LHCN-M2 (cell line): Measurements from ENCODE around the gene PARP16. TPM values are rescaled to one million over a fixed set of nuclear protein-coding genes. Genes with fewer than 3 reads are reported as not detected.
"Not testable (repeated sequence)": the region's sequence is repeated elsewhere in the genome, so short reads cannot be mapped to it uniquely, and the experiment has no call there.

Source experiments
- DNase-seq: peaks from one replicate; pipeline ENCODE4 v3.0.0-alpha.2; 2012; ENCODE audit warnings: low read depth
- total RNA-seq: library from RNA; depleted of rRNA; stranded (reverse); fragments of >200 nt; gene quantifications from 2 replicates; pipeline ENCODE4 v1.2.3, GENCODE V29; 2014

PARP16 gene
- total RNA-seq, 1 experiment from 2014 or later: 7.3 TPM

- DNase-seq: not testable (repeated sequence)
Observed at GRCh38 chr15:65236443-65236842, 50.2 kb downstream of the PARP16 start.

DNA sequence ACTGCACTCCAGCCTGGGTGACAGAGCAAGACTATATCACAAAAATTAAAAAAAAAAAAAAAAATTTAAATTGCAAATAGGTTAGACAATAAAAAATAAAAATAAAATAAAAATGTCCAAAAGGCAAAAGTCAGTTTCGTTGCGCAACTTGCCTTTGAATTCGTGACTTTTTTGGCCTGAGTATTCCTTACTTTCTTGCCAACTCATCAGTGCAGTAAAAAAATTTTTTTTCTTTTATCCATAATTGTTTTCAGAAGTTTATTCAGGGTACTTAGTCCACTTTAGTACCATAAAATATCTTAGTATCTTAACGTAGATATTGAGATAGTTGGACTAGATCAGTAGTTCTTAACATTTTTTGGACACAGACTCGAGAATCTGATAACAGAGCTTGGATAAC, 53.0 kb downstream of the PARP16 start:
- DNase-seq: no peak

- no peak for DNase-seq
Observed at GRCh38 chr15:65232520-65232919, 54.2 kb downstream of the PARP16 start.

DNA sequence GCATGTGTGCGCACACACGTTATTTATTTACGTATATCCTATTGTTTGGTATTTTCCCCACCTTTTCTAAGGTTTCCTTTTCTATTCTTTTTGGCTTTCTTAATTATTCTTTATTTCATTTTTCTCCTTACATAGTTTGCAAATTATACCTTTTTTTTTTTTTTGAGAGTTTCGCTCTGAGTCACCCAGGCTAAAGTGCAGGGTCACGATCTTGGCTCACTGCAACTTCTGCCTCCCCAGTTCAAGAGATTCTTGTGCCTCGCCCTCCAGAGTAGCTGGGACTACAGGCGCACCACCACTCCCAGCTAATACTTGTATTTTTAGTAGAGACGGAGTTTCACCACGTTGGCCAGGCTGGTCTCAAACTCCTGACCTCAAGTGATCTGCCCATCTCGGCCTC, 55.4 kb downstream of the PARP16 start:
- no peak for DNase-seq

GRCh38 chr15:65226901-65227300, 59.8 kb downstream of the PARP16 start:
- not testable (repeated sequence) for DNase-seq

GRCh38 chr15:65226221-65226620, 60.5 kb downstream of the PARP16 start:
- no peak for DNase-seq

DNA sequence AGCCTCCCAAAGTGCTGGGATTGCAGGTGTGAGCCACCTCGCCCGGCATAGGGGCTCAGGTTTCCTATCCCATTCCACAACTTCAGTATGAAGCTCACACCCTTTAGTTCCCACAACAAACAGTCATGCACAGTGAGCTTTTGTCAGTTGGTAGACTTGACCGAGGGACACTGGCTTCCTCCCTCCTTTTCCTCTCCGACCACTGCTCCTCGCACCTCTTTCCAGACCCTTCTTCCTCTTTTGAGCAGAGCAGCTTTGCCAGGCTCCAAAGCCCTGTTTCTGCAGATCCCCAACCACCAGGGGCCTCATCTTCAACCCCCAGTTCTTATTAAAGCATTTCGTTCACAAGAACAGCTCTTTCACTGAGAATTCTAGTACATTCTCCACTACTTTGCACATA, 62.7 kb downstream of the PARP16 start:
- no peak for DNase-seq

DNA sequence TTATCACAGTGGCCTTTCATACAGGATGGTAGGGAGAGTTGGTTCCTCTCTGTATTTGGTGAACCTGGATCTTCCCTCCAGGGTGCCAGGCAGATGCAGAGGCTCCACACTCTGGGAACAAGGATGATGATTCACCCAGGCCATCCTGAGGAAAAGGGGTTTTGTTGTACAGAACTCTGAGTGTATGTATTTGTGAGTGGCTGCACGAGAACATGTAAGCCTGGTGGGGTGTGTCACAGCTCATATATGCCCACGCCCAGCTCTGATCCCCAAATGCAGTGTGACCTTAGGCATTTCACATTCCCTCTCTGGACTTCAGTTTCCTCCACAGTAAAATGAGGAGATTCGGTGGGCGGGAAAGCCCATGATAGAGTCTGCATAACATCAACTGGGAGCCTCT, 63.8 kb downstream of the PARP16 start:
- peak; percentile 26 for DNase-seq

DNA sequence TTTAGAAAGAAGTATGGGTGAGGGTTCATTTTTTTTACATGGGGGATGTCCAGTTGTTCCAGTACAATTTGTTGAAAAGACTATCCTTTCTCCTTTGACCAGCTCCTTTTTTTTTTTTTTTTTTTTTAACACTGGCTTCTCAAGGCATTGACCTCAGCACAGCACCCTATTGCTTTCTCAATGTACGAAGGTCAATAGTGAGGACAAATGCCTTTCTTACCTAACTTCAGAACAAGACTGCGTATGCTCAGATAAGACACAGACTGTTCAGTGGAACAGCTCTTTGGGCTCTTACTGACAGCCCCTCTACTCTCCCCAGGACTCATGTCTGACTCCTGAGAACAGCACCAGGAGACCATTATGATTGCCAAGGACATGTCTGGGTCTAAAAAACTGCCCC, 65.0 kb downstream of the PARP16 start:
- no peak for DNase-seq

DNA sequence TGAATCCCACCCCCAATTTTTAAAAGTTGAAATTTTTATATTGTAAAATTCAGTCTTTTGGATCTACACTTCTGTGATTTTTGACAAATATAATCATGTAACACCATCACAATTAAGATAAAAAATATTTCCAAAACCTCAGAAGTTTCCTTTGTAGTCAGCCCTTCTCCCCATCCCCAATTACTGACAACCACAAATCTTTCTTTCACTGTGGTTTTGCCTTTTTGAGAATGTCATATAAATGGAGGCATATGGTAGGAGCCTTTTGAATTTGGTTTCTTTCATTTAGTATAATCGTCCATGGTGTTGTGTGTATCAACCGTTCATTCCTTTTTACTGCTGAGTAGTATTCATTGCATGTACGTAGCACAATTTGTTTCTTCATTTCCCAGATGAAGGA, 67.5 kb downstream of the PARP16 start:
- no peak for DNase-seq

GRCh38 chr15:65217526-65218482, 68.9 kb downstream of the PARP16 start:
- no peak for DNase-seq

GRCh38 chr15:65215496-65215895, 71.2 kb downstream of the PARP16 start:
- DNase-seq: no peak

DNA sequence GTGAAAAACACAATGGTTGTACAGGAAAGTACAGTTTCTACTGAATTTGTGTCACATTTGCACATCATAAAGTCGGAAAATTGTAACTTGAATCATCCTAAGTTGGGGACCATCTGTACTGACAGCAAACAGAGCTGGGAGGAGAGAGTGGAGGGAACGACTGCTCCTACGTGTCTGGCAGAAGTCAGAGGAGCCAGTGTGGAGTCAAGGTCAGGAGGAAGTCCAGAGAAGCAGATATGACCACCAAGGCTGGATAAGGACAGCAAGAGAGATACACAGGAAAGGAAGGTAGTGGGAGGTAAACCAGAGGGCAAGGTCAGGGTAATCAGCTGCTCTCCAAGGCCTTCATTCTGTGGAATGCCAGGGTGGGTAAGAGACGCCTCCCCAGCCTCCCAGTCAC, 72.7 kb downstream of the PARP16 start:
- DNase-seq: no peak

DNA sequence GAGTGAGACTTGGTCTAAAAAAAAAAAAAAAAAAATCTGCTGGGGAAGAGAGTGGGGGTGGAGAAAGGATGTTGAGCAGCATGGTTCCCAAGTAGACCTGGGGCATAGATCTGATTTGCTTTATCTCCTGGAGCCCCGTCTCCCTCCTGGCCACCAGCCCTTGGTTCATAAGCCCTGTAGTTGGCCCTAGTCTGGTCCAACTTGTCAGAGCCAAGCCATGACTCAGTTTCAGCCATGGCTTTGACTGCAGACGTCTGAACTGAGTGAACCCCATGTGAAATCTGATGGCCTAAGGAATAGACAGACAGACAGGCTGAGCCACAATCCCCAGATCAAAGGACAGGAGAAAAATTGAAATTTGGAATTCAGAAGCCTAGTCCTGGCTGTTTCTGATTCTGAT, 73.4 kb downstream of the PARP16 start:
- DNase-seq: no peak

- no peak for DNase-seq
Observed at GRCh38 chr15:65212097-65212496, 74.6 kb downstream of the PARP16 start.

- DNase-seq: peak; percentile 33
Observed at GRCh38 chr15:65211482-65211982, 75.2 kb downstream of the PARP16 start.

DNA sequence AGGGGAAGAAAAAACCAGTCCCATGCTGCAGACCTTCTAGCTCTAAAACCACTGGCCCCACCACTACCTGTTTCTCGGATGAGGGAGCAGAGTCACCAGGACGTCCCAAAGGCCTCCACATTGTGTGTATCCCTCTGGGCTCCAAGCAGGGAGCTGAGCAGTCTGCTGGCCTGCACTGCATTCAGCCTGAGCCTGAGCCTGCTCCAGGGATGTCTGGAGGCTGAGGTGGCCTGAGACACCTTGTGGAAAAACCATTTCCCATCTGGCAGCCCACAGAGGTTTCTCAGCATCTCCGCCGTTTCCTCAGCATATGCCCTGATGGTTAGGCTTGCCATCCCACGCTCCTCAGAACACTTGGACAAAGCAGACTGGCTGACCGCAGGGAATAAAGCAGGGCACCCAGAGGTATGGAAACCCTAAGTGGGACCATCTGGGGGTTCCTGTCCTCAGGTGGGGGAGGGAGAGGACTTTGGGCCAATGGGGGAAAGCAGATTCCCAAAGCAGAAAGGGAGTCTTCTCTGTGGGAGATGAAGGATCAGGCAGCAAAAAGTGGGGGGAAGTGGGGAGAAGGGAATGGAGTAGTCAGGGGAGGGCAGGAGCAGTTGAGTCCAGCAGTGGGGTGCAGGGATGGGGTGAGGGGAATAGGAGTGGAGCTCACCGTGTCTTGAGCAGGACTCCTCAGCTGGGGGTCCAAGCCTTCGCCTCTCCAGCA, 75.8 kb downstream of the PARP16 start, which contains the start of gene CILP:
CILP (minus strand) TSS at position 704 of the 712 bp plus-strand sequence. CDS start 1,718 bp downstream, outside the sequence.
- no peak for DNase-seq

- no peak for DNase-seq
Observed at GRCh38 chr15:65209701-65210643, 76.7 kb downstream of the PARP16 start.

DNA sequence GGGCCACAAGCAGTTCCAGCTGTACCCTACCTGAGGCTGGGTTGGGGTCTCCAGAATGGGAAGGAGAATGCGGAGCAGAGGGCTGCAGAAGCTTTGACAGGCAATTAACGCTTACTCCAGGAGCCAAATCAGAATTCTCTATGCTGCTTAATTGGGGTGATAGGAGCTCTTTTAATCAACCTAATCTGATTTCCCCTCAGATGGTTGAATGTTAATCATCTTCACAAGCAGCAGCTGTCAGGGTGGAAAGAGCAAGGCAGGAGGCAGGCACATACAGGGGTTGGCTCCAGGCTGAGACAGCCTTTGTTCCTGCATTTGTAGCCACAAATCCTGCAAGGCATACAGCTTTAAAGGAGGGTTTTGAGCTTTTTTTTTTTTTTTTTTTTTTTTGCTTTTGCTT, 78.0 kb downstream of the PARP16 start:
- no peak for DNase-seq
